Measurements from ENCODE around the gene TEPSIN. TPM values are rescaled to one million over a fixed set of nuclear protein-coding genes. Genes with fewer than 3 reads are reported as not detected.

Gene TEPSIN
- total and polyA plus RNA-seq, 4 donors, result 7.7 to 33.8 (median 19.2) TPM

- Histone ChIP-seq H3K4me1 (ENCODE audit: control insufficient read depth, insufficient read depth, low read length) (peaks cover 50% of the 10 kb centered on the region), H3K9me3 (ENCODE audit: control insufficient read depth, insufficient read depth, low read length) (no peaks in the 10 kb centered on the region), H3K4me3 (ENCODE audit: low read depth, low read length) (no peak overlapping the region), H3K27ac (ENCODE audit: low read depth, low read length) (peak overlapping the region; percentile 54), H3K36me3 (ENCODE audit: control insufficient read depth, insufficient read depth, low read length) (peaks cover 60% of the 10 kb centered on the region), H3K27me3 (ENCODE audit: control insufficient read depth, insufficient read depth, low read length) (no peaks in the 10 kb centered on the region)
- DNase-seq (ENCODE audit: low read depth in 4 of 6, low spot score in 6 of 6), result peak in 2 of 6 donors; percentile 47 to 88
- WGBS (ENCODE audit: insufficient coverage), result 42% methylated on average over 28 of the region's 29 CpGs
Observed at GRCh38 chr17:81251709-81252301, 12.9 kb upstream of the TEPSIN start.

GRCh38 chr17:81251094-81251708 lies 12.3 kb upstream of the TEPSIN start:
- WGBS (ENCODE audit: insufficient coverage), result 47% methylated on average over 20 of the region's 25 CpGs
- no peaks in the 10 kb centered on the region for H3K9me3 ChIP-seq (ENCODE audit: control insufficient read depth, insufficient read depth, low read length)
- peak in 2 of 6 donors; percentile 38 to 66 for DNase-seq (ENCODE audit: low read depth in 4 of 6, low spot score in 6 of 6)

DNA sequence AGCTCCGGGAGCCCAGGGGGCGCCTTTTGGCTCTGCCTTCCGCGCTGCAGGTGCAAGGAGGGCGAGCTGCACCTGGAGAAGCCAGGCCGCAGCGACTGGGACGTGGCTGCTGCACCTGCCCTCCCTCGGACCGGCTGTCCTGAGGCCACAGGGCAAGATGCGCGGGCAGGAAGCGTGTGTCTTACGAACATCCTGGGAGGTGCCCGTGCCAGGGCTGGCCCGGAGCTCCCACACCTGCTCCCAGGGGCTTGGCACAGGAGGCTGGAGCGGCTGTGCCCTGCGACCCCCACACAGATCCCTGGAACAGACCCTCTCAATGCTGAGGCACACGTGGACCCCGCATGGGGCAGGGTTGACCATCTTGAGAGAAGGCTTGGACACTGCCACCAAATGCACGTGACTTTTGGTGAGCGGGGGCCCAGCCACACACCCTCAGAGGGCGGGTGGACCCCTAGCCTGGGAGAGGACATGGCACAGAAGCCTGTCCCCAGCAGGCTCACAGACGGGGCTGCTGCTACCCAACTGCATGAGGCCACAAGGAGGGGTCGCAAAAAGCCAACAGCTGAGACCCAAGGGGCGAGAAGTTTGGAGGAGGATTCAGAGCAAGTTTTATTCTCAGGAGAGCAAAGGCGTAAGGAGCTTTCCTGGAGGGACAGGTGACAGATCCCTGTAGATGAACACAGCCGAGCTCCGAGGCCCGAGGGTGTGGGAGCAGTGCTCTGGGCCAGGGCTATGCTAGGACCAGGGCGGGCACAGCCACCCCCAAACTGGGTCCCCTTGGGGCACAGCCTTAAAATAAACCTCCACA lies 11.6 kb upstream of the TEPSIN start:
- H3K4me3 ChIP-seq (ENCODE audit: low read depth, low read length), result no peak overlapping the region
- peaks cover 43% of the 10 kb centered on the region for H3K4me1 ChIP-seq (ENCODE audit: control insufficient read depth, insufficient read depth, low read length)
- no peaks in the 10 kb centered on the region for H3K27me3 ChIP-seq (ENCODE audit: control insufficient read depth, insufficient read depth, low read length)
- H3K27ac ChIP-seq (ENCODE audit: low read depth, low read length), result no peak overlapping the region
- WGBS (ENCODE audit: insufficient coverage), result 90% methylated on average over 31 of the region's 31 CpGs
- H3K36me3 ChIP-seq (ENCODE audit: control insufficient read depth, insufficient read depth, low read length), result peaks cover 67% of the 10 kb centered on the region
- no peak for DNase-seq (ENCODE audit: low read depth in 4 of 6, low spot score in 6 of 6)
- H3K9me3 ChIP-seq (ENCODE audit: control insufficient read depth, insufficient read depth, low read length), result no peaks in the 10 kb centered on the region

More at GRCh38 chr17:81251094-81251708, 12.3 kb upstream of the TEPSIN start:
- Histone ChIP-seq H3K27ac (ENCODE audit: low read depth, low read length) (peak overlapping the region; percentile 54), H3K36me3 (ENCODE audit: control insufficient read depth, insufficient read depth, low read length) (peaks cover 63% of the 10 kb centered on the region), H3K27me3 (ENCODE audit: control insufficient read depth, insufficient read depth, low read length) (no peaks in the 10 kb centered on the region), H3K4me1 (ENCODE audit: control insufficient read depth, insufficient read depth, low read length) (peaks cover 50% of the 10 kb centered on the region), H3K4me3 (ENCODE audit: low read depth, low read length) (no peak overlapping the region)

- H3K4me1 ChIP-seq (ENCODE audit: control insufficient read depth, insufficient read depth, low read length), result peaks cover 37% of the 10 kb centered on the region
- 92% methylated on average over 15 of the region's 15 CpGs for WGBS (ENCODE audit: insufficient coverage)
- no peak overlapping the region for H3K4me3 ChIP-seq (ENCODE audit: low read depth, low read length)
- H3K27me3 ChIP-seq (ENCODE audit: control insufficient read depth, insufficient read depth, low read length), result no peaks in the 10 kb centered on the region
- H3K27ac ChIP-seq (ENCODE audit: low read depth, low read length), result no peak overlapping the region
- DNase-seq (ENCODE audit: low read depth in 4 of 6, low spot score in 6 of 6), result peak in 2 of 6 donors; percentile 31 to 58
- peaks cover 78% of the 10 kb centered on the region for H3K36me3 ChIP-seq (ENCODE audit: control insufficient read depth, insufficient read depth, low read length)
- H3K9me3 ChIP-seq (ENCODE audit: control insufficient read depth, insufficient read depth, low read length), result no peaks in the 10 kb centered on the region
Observed at GRCh38 chr17:81249223-81250040, 10.6 kb upstream of the TEPSIN start.

DNA sequence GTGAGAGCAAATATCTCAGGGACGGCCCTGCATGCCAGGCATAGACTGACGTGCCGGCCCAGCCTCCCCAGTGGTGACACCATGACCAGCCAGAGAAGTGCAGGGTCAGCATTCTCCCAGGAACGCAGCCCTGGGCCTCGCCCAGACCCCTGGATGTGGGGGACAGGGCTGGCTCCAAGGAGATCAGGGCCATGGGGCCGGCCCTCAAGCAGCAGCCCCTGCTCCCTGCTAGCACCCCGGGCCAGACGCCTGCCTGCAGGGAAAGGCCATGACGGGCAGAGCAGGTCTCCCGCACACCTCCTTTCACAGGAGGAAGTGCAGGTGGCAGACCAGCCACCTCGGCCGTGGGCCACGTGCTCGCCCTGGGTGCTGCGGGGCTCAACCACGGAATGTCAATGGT lies 9.8 kb upstream of the TEPSIN start:
- no peak overlapping the region for H3K4me3 ChIP-seq (ENCODE audit: low read depth, low read length)
- 80% methylated on average over 16 of the region's 16 CpGs for WGBS (ENCODE audit: insufficient coverage)
- DNase-seq (ENCODE audit: low read depth in 4 of 6, low spot score in 6 of 6), result no peak
- peaks cover 81% of the 10 kb centered on the region for H3K36me3 ChIP-seq (ENCODE audit: control insufficient read depth, insufficient read depth, low read length)
- H3K9me3 ChIP-seq (ENCODE audit: control insufficient read depth, insufficient read depth, low read length), result no peaks in the 10 kb centered on the region
- peaks cover 39% of the 10 kb centered on the region for H3K4me1 ChIP-seq (ENCODE audit: control insufficient read depth, insufficient read depth, low read length)
- no peaks in the 10 kb centered on the region for H3K27me3 ChIP-seq (ENCODE audit: control insufficient read depth, insufficient read depth, low read length)
- H3K27ac ChIP-seq (ENCODE audit: low read depth, low read length), result no peak overlapping the region

DNA sequence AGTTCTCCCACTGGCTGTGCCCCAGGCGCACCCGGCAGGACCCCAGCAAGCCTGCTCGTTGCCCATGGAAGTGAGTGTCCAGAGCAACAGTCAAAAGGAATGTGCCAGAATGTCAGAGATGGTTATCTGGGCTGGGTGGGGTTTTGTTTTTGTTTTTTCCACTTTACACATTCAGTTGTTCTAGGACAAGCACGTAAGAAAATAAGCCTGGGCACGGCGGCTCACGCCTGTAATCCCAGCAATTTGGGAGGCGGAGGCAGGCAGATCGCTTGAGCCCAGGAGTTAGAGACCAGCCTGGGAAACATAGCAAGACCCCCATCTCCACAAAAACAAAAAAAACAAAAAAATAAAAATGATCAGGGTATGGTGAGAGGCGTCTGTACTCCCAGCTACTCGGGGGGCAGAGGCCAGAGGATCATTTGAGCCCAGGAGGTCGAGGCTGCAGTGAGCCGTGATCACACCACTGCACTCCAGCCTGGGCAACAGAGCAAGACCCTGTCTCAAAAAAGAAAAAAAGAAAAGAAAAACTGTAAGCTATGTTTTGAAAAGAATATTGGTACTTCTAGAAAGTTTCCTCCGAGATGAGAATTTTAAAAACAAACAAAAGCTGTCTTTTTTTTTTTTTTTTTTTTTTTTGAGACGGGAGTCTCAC lies 8.6 kb upstream of the TEPSIN start:
- Histone ChIP-seq H3K27me3 (ENCODE audit: control insufficient read depth, insufficient read depth, low read length) (no peaks in the 10 kb centered on the region), H3K36me3 (ENCODE audit: control insufficient read depth, insufficient read depth, low read length) (peaks cover 84% of the 10 kb centered on the region), H3K4me1 (ENCODE audit: control insufficient read depth, insufficient read depth, low read length) (peaks cover 39% of the 10 kb centered on the region), H3K9me3 (ENCODE audit: control insufficient read depth, insufficient read depth, low read length) (no peaks in the 10 kb centered on the region), H3K4me3 (ENCODE audit: low read depth, low read length) (no peak overlapping the region), H3K27ac (ENCODE audit: low read depth, low read length) (no peak overlapping the region)
- no peak for DNase-seq (ENCODE audit: low read depth in 4 of 6, low spot score in 6 of 6)
- 91% methylated on average over 10 of the region's 15 CpGs for WGBS (ENCODE audit: insufficient coverage)

DNA sequence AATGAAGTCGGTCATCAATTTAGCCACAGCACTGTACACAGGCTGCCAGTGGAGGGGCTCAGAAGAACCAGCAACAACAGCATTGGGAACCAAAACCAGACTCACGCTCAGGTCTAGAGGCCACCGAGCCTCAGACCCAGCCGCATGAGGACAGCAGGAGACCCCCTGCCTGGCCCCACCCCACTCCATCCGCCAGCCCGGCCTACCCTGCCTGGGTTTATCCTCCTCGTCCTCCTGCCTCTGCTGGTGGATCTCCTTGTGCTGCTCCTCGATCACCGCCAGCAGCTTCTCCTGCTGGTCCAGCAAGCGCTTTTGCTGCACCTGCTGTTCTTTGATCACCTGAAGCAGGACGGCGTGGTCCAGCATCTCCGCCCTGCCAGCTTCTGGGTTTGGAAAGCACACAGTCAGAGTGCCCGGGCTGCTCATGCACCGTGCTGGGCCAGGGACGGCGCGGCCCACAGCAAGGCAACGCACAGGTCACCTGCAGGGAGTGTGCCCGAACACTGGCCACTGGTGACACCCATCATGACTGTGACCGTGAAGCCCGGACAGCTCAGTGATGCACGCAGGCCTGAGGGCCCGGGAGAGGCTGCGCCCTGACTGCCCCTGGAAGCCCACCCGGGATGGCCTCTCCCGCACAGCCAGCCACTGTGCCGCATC lies 8.0 kb upstream of the TEPSIN start:
- WGBS (ENCODE audit: insufficient coverage), result 87% methylated on average over 28 of the region's 28 CpGs
- DNase-seq (ENCODE audit: low read depth in 4 of 6, low spot score in 6 of 6), result no peak
- Histone ChIP-seq H3K4me1 (ENCODE audit: control insufficient read depth, insufficient read depth, low read length) (peaks cover 35% of the 10 kb centered on the region), H3K36me3 (ENCODE audit: control insufficient read depth, insufficient read depth, low read length) (peaks cover 82% of the 10 kb centered on the region), H3K9me3 (ENCODE audit: control insufficient read depth, insufficient read depth, low read length) (no peaks in the 10 kb centered on the region), H3K27ac (ENCODE audit: low read depth, low read length) (no peak overlapping the region), H3K4me3 (ENCODE audit: low read depth, low read length) (no peak overlapping the region), H3K27me3 (ENCODE audit: control insufficient read depth, insufficient read depth, low read length) (no peaks in the 10 kb centered on the region)

DNA sequence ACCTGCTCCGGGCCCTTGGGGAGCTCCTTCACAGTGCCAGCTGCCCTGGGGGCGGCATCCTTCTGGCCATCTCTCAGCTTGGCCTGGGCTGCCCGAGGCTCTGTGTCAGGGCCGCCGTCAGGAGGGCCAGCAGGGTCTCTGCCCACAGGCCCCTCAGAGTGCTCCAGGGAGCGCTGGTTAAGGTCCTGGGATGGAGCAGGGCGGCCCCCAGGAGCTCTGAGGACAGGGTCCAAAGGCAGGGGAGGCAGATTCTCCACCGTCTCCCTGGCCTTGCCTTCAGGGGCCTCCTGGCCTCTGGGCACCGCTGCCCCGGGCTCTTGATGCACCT lies 7.5 kb upstream of the TEPSIN start:
- no peaks in the 10 kb centered on the region for H3K9me3 ChIP-seq (ENCODE audit: control insufficient read depth, insufficient read depth, low read length)
- 85% methylated on average over 9 of the region's 10 CpGs for WGBS (ENCODE audit: insufficient coverage)
- no peak overlapping the region for H3K27ac ChIP-seq (ENCODE audit: low read depth, low read length)
- peaks cover 35% of the 10 kb centered on the region for H3K4me1 ChIP-seq (ENCODE audit: control insufficient read depth, insufficient read depth, low read length)
- no peak for DNase-seq (ENCODE audit: low read depth in 4 of 6, low spot score in 6 of 6)
- peaks cover 82% of the 10 kb centered on the region for H3K36me3 ChIP-seq (ENCODE audit: control insufficient read depth, insufficient read depth, low read length)
- H3K27me3 ChIP-seq (ENCODE audit: control insufficient read depth, insufficient read depth, low read length), result no peaks in the 10 kb centered on the region
- H3K4me3 ChIP-seq (ENCODE audit: low read depth, low read length), result no peak overlapping the region
